Neuron (in vitro differentiated cells): Measurements from ENCODE around the gene WNT5A.
A peak's percentile ranks its signal among the peaks of the same experiment; 100 is the strongest.

ENCODE experiments used
- H2AFZ ChIP-seq: one replicate; pipeline ENCODE4 v1.6.1; 2013; ENCODE audit warnings: low read depth, mild to moderate bottlenecking, inconsistent platforms, low read length, moderate library complexity
- H3K27me3 ChIP-seq: one replicate; pipeline ENCODE4 v1.6.1; 2013; ENCODE audit warnings: low read length; ENCODE audit not compliant: insufficient read depth
- H3K36me3 ChIP-seq: one replicate; pipeline ENCODE4 v1.6.1; 2013; ENCODE audit warnings: low read length; ENCODE audit not compliant: insufficient read depth
- H3K4me1 ChIP-seq: one replicate; pipeline ENCODE4 v1.6.1; 2013; ENCODE audit warnings: low read length; ENCODE audit not compliant: insufficient read depth
- H3K4me3 ChIP-seq: 2 replicates; pipeline ENCODE4 v1.5.1; 2013; ENCODE audit warnings: mild to moderate bottlenecking, low read length, moderate library complexity
- H3K9me3 ChIP-seq: one replicate; pipeline ENCODE4 v1.6.1; 2013; ENCODE audit warnings: low read length

Gene WNT5A

DNA sequence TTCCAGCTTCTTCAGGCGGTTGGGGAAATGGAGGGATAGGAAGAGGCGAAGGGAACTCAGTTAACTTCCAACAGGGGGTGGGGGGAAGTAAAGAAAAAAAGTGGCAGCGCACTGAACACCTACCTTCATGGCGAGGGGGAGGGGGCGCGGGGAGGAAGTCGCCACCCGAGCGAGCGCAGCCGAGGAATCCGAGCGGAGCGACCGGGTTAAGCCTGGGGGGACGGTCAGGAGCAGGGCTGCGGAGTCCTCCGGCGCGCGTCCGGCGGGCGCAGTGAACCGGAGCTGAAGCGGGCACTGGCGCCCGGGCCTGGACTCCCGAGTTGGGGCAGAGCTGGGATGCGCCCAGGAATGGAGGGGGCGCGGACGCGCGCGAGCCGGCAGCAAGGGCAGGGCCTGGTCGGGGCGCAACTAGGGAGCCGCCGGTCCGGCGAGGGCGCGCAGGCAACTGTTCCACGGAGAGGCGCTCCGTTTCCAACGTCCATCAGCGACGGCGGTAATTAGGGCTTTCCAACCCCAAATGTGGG lies at the start of gene WNT5A:
WNT5A (minus strand) TSS at position 450 of the 524 bp plus-strand sequence; CDS start at position 129, 321 bp downstream.
- no peaks in the 10 kb centered on the region for H3K27me3 ChIP-seq
- H2AFZ ChIP-seq: peak within 1 kb of the TSS; percentile 71
- H3K4me1 ChIP-seq: peaks cover 18% of the 10 kb centered on the region
- peaks cover 23% of the 10 kb centered on the region for H3K36me3 ChIP-seq
- H3K4me3 ChIP-seq: peak within 1 kb of the TSS; percentile 99
- H3K9me3 ChIP-seq: peaks cover 12% of the 10 kb centered on the region

DNA sequence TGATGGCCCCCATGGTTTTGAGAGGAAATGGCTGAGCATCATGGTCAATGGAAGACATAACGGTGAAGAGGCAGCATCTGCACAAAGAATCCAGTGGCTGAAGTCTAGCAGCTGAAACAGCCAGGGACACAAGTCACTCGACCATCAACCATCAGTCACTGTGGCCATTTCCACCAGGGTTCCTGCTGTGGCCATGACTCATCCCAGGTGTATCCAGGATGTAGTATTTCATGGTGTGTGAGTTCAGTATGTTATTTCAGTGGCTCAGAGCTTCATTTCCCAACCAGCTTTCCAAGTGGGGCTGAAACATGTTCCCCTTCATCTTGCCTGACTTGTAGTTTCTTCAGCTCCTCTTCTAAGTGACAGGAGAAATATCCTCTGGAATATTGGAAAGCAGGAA lies 47.8 kb upstream of the WNT5A start:
- no peak overlapping the region for H2AFZ ChIP-seq
- H3K36me3 ChIP-seq: no peaks in the 10 kb centered on the region
- H3K4me3 ChIP-seq: no peak overlapping the region
- H3K4me1 ChIP-seq: peaks cover 51% of the 10 kb centered on the region
- no peaks in the 10 kb centered on the region for H3K27me3 ChIP-seq
- H3K9me3 ChIP-seq: no peaks in the 10 kb centered on the region

DNA sequence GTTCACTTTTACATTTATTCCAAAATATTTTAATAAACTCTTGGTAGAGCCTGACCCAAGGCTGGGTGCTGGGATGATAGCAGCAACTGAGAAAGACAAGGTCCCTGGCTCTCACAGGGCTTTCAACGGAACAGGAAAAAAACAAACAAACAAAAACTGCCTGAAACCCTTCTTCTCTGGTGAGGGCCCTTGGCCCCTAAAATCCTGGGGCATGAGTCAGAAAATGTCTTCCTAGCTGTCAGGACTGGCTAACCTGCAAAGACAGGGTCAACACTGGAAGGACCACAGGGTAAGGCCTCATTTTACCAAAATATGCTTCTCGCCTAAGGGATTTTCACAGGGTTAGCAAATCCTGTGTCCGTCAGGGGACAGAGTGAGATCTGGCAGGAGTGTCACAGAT lies 45.7 kb upstream of the WNT5A start:
- H3K36me3 ChIP-seq: no peaks in the 10 kb centered on the region
- H3K27me3 ChIP-seq: no peaks in the 10 kb centered on the region
- no peak overlapping the region for H2AFZ ChIP-seq
- no peak overlapping the region for H3K4me3 ChIP-seq
- no peaks in the 10 kb centered on the region for H3K9me3 ChIP-seq
- H3K4me1 ChIP-seq: peaks cover 37% of the 10 kb centered on the region

DNA sequence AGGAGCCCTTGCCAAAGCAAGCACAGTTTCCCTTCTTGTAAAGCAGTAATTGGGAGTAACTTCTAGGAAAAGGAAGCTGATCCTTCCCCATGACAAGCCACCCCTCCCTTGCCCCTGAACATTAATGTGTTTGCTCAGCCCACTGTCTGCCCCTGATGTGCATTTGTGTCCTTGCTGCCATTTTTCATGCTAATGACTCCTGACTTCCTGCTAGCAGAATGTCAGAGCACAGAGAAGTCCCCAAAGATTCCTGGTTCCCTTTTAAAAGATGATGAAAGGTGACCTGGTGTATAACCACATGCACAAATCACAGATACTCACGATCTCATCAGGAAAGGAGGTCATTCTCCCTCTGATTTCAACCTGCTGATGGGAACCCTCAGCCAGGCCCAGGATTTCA lies 44.2 kb upstream of the WNT5A start:
- no peak overlapping the region for H3K4me3 ChIP-seq
- no peaks in the 10 kb centered on the region for H3K27me3 ChIP-seq
- H2AFZ ChIP-seq: no peak overlapping the region
- H3K9me3 ChIP-seq: no peaks in the 10 kb centered on the region
- peaks cover 22% of the 10 kb centered on the region for H3K4me1 ChIP-seq
- no peaks in the 10 kb centered on the region for H3K36me3 ChIP-seq

DNA sequence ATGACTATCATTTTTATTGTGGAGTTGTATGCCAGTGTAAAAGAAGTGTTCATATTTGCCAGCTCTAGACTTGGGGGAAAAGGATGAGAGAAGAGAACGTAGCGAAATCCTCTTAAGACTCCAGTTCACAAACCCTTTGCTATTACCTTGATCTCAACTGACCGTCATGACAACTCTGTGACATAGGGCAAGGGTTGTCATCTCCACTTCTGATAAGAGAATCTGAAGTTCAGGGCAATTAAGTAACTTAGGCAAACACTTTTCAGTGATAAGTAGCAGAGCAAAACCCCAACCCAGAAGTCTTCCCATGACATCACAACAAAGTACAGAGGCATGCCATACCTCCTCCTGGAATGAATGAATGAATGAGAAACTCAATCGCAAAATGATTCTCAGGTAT lies 40.3 kb upstream of the WNT5A start:
- H3K36me3 ChIP-seq: no peaks in the 10 kb centered on the region
- no peak overlapping the region for H3K4me3 ChIP-seq
- peaks cover 21% of the 10 kb centered on the region for H3K4me1 ChIP-seq
- no peak overlapping the region for H2AFZ ChIP-seq
- no peaks in the 10 kb centered on the region for H3K27me3 ChIP-seq
- H3K9me3 ChIP-seq: no peaks in the 10 kb centered on the region

DNA sequence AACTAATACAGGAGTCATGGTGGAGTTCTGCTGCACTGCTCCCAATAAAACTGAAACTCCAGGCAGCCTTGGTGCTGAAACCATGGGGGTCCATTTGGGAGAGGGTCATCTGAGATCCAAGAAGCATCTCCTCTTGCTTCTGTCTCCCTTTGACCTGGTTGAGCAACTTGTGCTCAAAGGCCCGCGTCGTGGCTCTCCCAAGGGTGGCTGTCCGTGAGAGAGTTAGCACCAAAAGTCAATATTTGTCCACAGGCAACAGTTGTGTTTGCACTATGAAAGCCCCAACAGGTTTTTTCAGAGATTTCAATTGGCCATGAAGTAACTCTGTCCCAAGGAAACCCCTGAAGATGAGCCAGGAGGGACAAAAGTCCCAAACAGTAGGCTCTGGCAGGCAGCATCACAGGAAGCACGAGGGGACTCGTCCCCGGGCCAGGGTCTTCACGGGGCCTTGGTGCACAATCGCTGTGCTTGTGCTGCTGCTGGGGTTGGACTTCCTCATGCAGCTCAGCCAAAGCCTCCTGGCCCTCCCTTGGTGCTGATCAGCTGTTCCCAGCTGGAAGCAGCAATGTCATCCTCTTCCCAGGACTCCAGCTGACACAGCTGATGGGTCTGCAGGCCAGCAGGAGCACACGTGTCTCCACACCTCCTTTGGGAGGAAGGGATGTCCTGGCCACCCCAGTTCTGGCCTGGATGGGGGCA lies 39.4 kb upstream of the WNT5A start:
- H3K4me1 ChIP-seq: peaks cover 22% of the 10 kb centered on the region
- no peaks in the 10 kb centered on the region for H3K27me3 ChIP-seq
- no peaks in the 10 kb centered on the region for H3K36me3 ChIP-seq
- H2AFZ ChIP-seq: no peak overlapping the region
- H3K4me3 ChIP-seq: no peak overlapping the region
- no peaks in the 10 kb centered on the region for H3K9me3 ChIP-seq

DNA sequence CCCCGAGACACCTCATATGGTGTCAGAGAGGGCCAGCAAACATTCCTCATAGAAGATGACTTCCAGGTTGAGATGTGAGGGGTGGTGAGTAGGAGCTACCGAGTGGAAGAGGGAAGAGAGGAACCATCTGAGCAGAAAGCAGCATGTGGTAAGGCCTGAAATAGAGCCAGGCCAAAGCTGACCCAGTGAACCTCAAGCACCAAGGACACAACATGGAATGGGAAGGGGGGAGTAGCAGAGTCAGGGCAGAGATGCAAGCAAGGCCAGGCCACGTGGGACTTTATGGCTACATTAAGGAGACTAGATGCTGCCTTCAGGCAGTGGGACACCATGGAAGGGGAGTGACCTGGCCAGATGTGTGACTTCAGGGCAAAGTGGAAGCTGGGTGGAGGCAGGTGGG lies 38.3 kb upstream of the WNT5A start:
- Histone ChIP-seq H3K4me3 (no peak overlapping the region), H3K27me3 (no peaks in the 10 kb centered on the region), H3K4me1 (peaks cover 20% of the 10 kb centered on the region), H3K9me3 (no peaks in the 10 kb centered on the region), H3K36me3 (no peaks in the 10 kb centered on the region), H2AFZ (no peak overlapping the region)

DNA sequence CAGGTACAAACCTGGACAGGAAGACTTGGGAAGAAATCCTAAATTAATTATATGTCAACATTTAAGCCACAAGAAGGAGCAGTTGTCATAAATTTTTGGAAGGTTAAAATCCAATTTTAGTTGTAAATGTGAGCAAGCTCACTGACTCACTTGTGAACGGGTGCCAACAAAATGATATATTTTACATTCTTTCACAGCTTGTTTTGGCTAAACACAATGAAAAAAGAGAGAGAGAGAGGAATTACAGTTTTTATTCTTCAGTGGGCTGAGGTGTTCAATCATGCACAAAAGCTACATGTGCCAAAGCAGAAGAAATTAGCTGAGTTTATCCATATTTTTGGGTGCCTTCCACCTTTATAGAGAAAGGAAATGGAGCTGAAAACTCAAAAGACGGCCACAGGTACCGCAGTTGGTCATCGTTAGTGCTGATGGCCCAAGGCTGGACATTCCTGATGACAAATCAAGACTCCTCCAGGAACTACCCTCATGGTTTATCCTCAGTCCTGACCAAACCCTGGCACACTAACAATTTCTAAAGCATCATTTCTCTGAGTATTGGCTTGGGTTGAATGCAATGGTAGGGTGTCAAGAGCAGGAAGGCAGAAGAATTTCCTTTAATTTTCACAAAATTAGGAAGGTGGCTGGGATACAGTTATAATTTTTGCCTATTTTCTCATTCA lies 37.6 kb upstream of the WNT5A start:
- no peaks in the 10 kb centered on the region for H3K36me3 ChIP-seq
- H3K4me1 ChIP-seq: peaks cover 20% of the 10 kb centered on the region
- H3K4me3 ChIP-seq: no peak overlapping the region
- H2AFZ ChIP-seq: no peak overlapping the region
- H3K9me3 ChIP-seq: no peaks in the 10 kb centered on the region
- H3K27me3 ChIP-seq: no peaks in the 10 kb centered on the region

DNA sequence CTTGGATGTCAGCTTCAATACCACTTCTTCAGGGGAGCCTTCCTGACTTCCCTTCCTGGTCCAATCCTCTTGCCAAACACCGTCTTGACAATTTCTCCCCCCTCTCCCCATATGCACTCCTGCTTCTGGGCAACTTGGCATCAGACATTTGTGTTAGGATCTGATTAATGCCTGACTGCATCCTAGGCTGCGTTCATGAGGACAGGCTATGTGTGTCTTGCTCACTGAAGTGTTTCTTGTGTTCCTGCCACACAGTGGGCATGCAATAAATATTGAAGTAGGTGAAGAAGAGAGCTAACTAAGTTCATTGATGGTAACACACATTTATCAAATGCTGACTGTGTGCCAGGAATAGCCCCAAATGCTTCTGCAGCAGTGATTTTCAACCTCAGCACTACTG lies 36.4 kb upstream of the WNT5A start:
- H3K27me3 ChIP-seq: no peaks in the 10 kb centered on the region
- no peaks in the 10 kb centered on the region for H3K36me3 ChIP-seq
- H3K4me1 ChIP-seq: peaks cover 28% of the 10 kb centered on the region
- H3K9me3 ChIP-seq: no peaks in the 10 kb centered on the region
- H2AFZ ChIP-seq: no peak overlapping the region
- H3K4me3 ChIP-seq: no peak overlapping the region

DNA sequence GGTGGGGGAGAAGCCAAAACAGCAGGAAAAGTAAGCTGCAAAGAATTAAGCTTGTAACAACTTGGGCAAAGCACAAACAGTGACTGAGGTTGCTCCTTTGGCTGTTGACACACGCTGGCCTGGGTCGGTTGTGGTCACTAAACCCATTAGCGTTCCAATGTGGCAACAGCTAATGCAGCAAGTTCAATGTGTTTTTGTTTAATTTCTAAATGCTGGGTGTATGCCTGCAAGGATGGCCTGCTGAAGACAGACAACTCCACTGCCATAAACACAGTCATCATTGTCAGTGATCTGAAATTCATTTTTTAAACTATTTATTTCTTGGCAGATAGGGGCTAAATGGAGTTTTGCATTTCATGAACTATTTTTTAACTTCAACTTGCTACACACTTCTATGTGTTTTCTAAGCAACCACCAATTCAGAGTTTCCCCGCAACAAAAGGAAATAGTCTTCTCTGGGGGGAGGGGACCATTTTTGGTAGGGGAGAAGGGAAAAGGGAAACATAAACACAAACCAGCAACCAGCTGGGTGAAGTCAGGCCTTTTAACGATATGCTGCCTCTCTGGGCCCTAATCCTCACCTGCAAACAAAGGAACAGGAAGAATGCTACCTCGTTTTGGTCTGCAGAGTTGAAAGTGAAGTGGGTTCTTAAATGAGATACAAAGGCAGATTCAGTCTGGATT lies 34.8 kb upstream of the WNT5A start:
- H3K4me1 ChIP-seq: peaks cover 28% of the 10 kb centered on the region
- no peak overlapping the region for H3K4me3 ChIP-seq
- H3K27me3 ChIP-seq: no peaks in the 10 kb centered on the region
- H3K36me3 ChIP-seq: no peaks in the 10 kb centered on the region
- H2AFZ ChIP-seq: no peak overlapping the region
- H3K9me3 ChIP-seq: no peaks in the 10 kb centered on the region

DNA sequence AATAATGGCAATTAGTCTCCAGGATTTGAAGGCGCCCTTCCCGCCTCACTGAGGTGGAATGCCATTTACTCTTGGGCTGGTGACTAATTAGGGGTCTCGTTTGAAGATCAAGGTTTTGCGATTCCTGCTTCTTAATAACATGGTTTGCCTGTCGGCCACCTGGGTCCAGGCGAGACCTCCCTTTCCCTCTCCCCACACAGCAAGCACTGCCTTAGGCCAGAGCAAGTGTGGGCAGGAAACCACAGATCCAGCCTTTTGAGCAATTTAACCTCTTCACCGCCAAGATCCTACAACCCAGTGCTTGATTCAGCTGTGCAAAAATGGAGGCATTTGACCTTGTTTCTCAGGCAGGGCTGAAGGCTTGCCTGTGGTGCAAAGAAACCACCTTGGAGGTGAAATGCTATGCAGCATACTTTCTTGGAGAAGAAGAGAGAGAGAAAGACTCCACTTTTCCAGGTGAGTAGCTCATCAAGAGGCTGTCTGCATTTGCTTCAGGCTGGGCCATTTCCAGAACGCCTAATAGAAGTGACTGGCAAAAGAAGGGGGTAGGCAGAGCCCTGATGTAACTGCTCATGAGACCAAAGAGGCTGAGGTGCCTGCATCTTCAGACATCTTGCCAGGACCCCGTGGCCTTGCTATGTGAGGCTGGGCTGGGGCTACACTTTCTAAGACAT lies 34.1 kb upstream of the WNT5A start:
- H2AFZ ChIP-seq: no peak overlapping the region
- H3K27me3 ChIP-seq: no peaks in the 10 kb centered on the region
- H3K36me3 ChIP-seq: no peaks in the 10 kb centered on the region
- no peak overlapping the region for H3K4me3 ChIP-seq
- H3K9me3 ChIP-seq: no peaks in the 10 kb centered on the region
- peaks cover 28% of the 10 kb centered on the region for H3K4me1 ChIP-seq

DNA sequence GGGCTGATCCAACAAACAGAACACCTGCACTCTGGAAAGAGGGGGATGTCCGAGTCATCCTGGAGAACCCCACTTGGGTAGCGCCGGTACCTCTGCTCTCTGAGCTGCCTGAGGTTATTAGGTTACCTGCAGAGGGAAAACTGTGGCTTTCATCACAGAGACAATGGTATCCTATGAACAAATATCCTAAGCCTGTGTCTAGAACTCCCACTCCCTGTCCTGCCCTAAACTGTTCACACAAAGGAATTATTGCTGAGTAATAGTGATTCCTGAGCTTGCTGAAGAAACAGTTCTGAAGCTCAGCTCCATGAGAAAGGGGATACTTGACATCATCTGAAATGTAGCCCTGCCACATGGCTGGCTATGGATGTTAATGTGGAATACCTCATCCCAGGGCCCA lies 31.9 kb upstream of the WNT5A start:
- no peaks in the 10 kb centered on the region for H3K9me3 ChIP-seq
- no peak overlapping the region for H2AFZ ChIP-seq
- no peaks in the 10 kb centered on the region for H3K27me3 ChIP-seq
- peaks cover 28% of the 10 kb centered on the region for H3K4me1 ChIP-seq
- no peaks in the 10 kb centered on the region for H3K36me3 ChIP-seq
- H3K4me3 ChIP-seq: no peak overlapping the region

DNA sequence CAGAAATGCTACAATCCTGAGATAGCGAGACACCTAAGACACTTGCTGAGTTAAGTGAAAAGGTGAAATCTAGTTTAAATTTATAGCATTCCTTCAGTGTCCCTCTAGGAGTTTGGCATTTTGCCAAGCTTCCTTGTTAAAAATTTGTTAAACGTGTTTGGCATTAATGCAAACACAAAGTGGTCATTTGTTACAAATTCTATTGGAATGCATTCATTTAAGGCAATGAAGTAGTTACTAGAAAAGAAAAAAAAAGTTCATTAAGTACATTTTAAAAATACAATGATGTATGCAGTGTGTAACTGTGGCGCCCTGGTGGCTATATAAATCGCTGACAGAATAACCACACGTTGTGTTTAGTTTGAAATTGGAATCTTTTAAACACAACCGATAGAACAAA lies 31.3 kb upstream of the WNT5A start:
- peaks cover 33% of the 10 kb centered on the region for H3K4me1 ChIP-seq
- H2AFZ ChIP-seq: no peak overlapping the region
- H3K27me3 ChIP-seq: no peaks in the 10 kb centered on the region
- H3K4me3 ChIP-seq: no peak overlapping the region
- H3K9me3 ChIP-seq: no peaks in the 10 kb centered on the region
- no peaks in the 10 kb centered on the region for H3K36me3 ChIP-seq
